ENCODE results near the gene LRRC8C.
"Not testable (repeated sequence)": the region's sequence is repeated elsewhere in the genome, so short reads cannot be mapped to it uniquely, and the experiment has no call there.

Gene LRRC8C

GRCh38 chr1:89608319-89608983 is 24.5 kb upstream of the LRRC8C start:
- DNase-seq: no peak

- no peak for DNase-seq
These were observed 23.8 kb upstream of the LRRC8C start for GRCh38 chr1:89608984-89609725.

DNA sequence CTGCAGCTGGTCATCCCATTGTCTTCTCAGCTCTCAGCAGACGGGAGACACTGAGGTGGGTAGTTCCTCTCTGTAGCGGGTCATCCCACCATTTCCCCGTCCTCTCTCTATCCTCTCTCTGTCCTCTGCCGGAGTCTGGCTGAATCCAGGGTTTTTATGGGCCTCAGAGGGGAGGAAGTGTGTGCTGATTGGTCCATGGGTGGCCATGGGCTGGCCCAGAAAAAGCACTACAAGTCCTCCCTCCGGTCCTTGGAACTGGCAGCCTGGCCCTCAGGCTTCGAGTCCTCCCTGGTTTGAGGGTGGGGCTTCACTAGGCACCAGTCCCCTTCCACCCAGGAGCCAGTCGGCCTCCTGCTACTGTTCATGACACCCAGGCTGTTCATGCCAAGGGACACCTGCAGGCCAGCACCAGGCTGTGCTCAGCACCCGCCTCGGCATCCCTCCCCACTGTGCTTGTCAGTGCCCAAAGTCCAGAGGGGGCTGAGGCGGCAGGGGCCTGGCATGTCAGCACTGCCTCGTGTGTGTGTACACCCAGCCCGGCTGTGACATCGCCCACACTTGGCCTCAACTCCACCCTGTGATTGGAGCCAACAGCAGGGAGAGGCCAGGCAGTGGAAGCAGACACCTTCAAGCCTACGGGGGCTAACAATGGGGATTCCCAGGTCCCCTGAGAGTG is 23.0 kb upstream of the LRRC8C start:
- DNase-seq: no peak

- DNase-seq: no peak
These were observed 22.4 kb upstream of the LRRC8C start for GRCh38 chr1:89610457-89611011.

DNA sequence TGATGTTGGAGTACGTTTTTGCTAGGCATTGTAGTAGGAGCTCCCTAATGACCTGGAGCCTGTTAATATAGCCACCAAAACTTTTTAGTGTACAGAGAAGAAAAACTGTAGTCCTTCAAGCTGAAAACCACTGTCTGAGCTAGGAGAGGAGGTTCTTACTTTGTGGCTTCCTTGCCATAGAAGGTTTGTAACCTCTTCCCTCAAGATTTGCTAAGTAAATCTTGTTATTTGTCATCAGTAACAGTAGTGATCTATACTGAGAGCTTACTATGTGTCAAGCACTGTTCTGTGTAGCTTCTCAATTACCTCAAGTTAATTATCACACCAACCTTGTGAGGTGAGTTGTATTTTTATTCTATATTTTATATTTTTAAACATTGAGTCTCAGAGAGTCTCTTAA is 21.2 kb upstream of the LRRC8C start:
- DNase-seq: no peak

- DNase-seq: no peak
These were observed 19.0 kb upstream of the LRRC8C start for GRCh38 chr1:89613928-89614327.

GRCh38 chr1:89615676-89616598 is 17.0 kb upstream of the LRRC8C start:
- no peak for DNase-seq

- no peak for DNase-seq
These were observed 15.9 kb upstream of the LRRC8C start for GRCh38 chr1:89616844-89617627.

DNA sequence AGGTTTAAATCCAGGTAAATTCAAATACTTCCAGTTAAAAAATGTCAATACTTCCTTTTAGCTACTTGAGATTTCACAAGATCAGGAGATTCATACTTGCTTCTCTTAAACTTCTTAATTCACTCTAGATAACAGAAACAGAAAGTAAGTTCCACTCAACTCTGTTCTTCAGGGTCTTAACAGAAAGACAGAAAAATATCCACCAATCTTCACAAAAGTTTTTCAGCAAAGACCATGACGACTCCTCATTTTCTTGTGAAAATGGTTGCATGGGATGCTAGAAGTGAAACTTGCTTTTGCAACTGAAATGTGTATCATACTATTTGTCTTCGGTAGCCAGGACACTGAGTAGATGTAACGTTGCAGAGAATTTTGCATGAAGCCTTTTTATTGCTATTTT is 12.3 kb upstream of the LRRC8C start:
- no peak for DNase-seq

DNA sequence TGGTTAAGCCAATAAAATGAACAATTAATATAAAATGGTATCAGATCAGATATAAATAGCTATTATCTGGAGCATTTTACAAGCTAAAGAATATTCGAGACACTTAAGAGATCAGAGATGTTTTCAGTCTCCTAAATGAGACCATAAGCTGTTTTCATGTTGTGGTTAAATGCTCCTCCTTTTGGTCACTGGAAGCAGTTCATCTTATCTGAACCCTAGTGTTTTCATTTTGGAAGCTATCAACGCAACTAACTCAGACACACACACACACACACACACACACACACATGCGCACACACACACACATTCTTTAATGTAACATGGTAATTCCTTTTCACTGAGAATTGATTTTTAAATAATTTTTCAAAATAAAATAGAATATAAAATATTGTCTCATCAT is 10.0 kb upstream of the LRRC8C start:
- DNase-seq: no peak

DNA sequence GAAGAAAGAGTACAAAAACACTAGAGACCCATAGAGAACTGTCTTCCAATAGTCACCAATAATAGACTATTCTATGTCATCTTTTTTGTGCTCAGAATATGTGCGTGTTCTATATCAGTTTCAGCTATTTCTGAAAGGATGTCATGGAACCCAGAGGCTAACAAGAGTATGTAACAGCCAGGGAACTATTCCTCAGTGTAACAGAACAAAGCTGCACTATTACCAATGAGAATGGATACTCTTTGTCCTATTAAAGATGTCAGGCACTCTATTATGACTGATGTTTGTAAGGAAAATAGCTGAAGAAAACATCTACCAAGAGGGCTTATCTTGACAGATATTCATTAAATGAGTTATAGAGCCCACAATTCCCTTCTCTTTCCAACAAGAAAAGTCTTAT is 8.6 kb upstream of the LRRC8C start:
- DNase-seq: no peak

- no peak for DNase-seq
These were observed 8.1 kb upstream of the LRRC8C start for GRCh38 chr1:89624715-89625323.

GRCh38 chr1:89627596-89627962 is 5.3 kb upstream of the LRRC8C start:
- no peak for DNase-seq

DNA sequence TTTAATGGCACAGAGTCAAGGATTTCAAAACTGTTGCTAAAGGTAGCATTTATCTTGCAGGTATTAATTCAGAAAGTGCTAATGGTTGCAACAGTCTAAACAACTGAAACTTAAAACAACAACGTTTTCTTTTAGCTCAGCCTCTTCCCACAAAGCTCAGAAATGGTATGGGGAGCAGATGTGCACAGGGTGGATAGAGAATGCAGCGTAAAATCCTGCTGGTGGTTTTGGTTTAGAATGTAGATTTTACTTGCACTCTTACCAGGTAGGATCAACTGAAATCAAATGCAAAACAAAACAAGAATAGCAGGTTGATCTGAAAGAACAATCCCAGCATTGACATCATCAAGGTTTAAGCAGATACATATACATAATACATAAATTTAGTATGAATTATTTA is 3.8 kb upstream of the LRRC8C start:
- no peak for DNase-seq

- DNase-seq: not testable (repeated sequence)
These were observed 3.3 kb upstream of the LRRC8C start for GRCh38 chr1:89629600-89629999.

DNA sequence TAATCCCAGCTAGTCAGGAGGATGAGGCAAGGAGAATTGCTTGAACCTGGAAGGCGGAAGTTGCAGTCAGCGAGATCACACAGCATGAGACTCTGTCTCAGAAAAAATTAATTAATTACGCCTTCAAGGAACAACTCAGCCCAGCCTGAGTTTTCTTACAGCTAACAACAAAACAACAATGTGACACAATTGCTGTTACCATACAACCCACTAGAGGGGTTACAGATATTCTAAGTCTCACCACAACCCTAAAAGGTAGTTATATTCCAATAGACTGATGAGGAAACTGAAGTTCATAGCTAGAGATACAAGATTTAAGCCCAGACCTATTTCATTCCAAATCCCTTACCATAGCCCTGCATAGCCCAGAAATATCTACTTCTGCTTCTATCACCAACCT is 2.9 kb upstream of the LRRC8C start:
- no peak for DNase-seq

- no peak for DNase-seq
These were observed 884 bp upstream of the LRRC8C start for GRCh38 chr1:89631816-89632656.

DNA sequence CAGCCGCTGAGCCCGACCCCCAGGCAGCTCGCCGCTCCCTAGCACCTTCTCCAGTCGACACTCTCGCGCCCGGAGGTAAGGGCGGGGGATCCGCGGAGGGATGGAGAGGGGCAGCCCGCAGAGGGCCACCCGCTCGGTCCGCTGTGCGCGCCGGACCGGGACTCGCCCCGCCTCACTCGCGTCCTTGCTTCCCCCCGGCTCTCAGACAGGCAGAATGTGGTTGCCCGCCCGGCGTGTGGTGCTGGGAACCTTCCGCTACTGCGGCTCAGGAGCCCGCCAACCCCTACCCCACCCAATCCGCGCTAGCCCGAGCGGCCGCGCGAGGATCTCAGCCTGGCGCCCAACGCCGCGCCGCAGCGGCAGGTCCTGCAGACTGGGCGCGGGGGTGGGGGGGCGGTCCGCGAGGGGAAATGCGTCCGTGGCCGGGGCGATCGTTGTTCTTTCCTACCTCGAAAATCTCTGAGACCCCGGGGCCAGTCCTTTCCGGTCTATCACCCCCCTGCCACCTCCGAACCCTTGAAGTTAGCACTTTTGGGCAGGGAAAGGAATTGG is 404 bp downstream of the LRRC8C start:
- no peak for DNase-seq

GRCh38 chr1:89633800-89634625 is 1.1 kb downstream of the LRRC8C start:
- peak; percentile 21 for DNase-seq
